Measurements from ENCODE around the gene COPB2. TPM values are rescaled to one million over a fixed set of nuclear protein-coding genes. Genes with fewer than 3 reads are reported as not detected.

Gene COPB2
- total RNA-seq, result 124 TPM
- 47.3 TPM for polyA plus RNA-seq (ENCODE audit: insufficient read depth, low read depth, low replicate concordance)
- long read RNA-seq, donor 1, transcript COPB2-201 (22 exons, 3,360 nt), result major isoform, 7 of 19 reads
- long read RNA-seq, donor 1, partial matches to known transcripts, result 10 of 19 reads
- long read RNA-seq, donor 1, other reads (novel, unspliced or antisense), result 0 of 19 reads
- long read RNA-seq, donor 2, transcript COPB2-201 (22 exons, 3,360 nt), result major isoform, 7 of 17 reads
- long read RNA-seq, donor 2, partial matches to known transcripts, result 8 of 17 reads
- long read RNA-seq, donor 2, other reads (novel, unspliced or antisense), result 0 of 17 reads
- long read RNA-seq, donor 3, transcript COPB2-201 (22 exons, 3,360 nt), result major isoform, 14 of 20 reads
- long read RNA-seq, donor 3, partial matches to known transcripts, result 0 of 20 reads
- long read RNA-seq, donor 3, other reads (novel, unspliced or antisense), result 0 of 20 reads
- long read RNA-seq, donor 4, transcript COPB2-201 (22 exons, 3,360 nt), result major isoform, 13 of 19 reads
- long read RNA-seq, donor 4, partial matches to known transcripts, result 5 of 19 reads
- long read RNA-seq, donor 4, other reads (novel, unspliced or antisense), result 0 of 19 reads
- long read RNA-seq, donor 5, partial matches to known transcripts, result 0 of 2 reads
- long read RNA-seq, donor 5, other reads (novel, unspliced or antisense), result 0 of 2 reads
- long read RNA-seq, donor 6, transcript COPB2-202 (2 exons, 680 nt), result minor isoform, 5 of 22 reads
- long read RNA-seq, donor 6, transcript COPB2-201 (22 exons, 3,360 nt), result major isoform, 7 of 22 reads
- long read RNA-seq, donor 6, partial matches to known transcripts, result 10 of 22 reads
- long read RNA-seq, donor 6, other reads (novel, unspliced or antisense), result 0 of 22 reads
- long read RNA-seq, donor 7, transcript COPB2-201 (22 exons, 3,360 nt), result major isoform, 80 of 131 reads
- long read RNA-seq, donor 7, partial matches to known transcripts, result 37 of 131 reads
- long read RNA-seq, donor 7, other reads (novel, unspliced or antisense), result 12 of 131 reads
- long read RNA-seq, donor 8, transcript COPB2-201 (22 exons, 3,360 nt), result major isoform, 6 of 16 reads
- long read RNA-seq, donor 8, partial matches to known transcripts, result 8 of 16 reads
- long read RNA-seq, donor 8, other reads (novel, unspliced or antisense), result 0 of 16 reads
- long read RNA-seq, donor 9, transcript COPB2-201 (22 exons, 3,360 nt), result major isoform, 8 of 9 reads
- long read RNA-seq, donor 9, partial matches to known transcripts, result 0 of 9 reads
- long read RNA-seq, donor 9, other reads (novel, unspliced or antisense), result 0 of 9 reads
- long read RNA-seq, donor 10, transcript COPB2-202 (2 exons, 680 nt), result minor isoform, 5 of 23 reads
- long read RNA-seq, donor 10, transcript COPB2-201 (22 exons, 3,360 nt), result major isoform, 11 of 23 reads
- long read RNA-seq, donor 10, partial matches to known transcripts, result 5 of 23 reads
- long read RNA-seq, donor 10, other reads (novel, unspliced or antisense), result 0 of 23 reads

GRCh38 chr3:139389552-139390368 is at the start of gene COPB2:
Gene COPB2 (minus strand): TSS chr3:139389647. CDS start chr3:139389550, 97 bp downstream.
- peak within 1 kb of the TSS; percentile 92 to 97 (median 94) for H3K9ac ChIP-seq (ENCODE audit: low read length in 3 of 3)
- intact Hi-C loops (cut with DNase I), result no loop called here
- peak; percentile 91 for FAIRE-seq

GRCh38 chr3:139434764-139435307 is 45.4 kb upstream of the COPB2 start:
- intact Hi-C loops (cut with DNase I), result loop anchor here (10.0 kb wide), 1 partner anchor 120 kb away; no protein-coding TSS in a partner anchor
- Histone ChIP-seq H3K27ac (ENCODE audit: low read depth in 2 of 2, low read length in 2 of 2) (no peak overlapping the region), H3K27me3 (ENCODE audit: control insufficient read depth, insufficient read depth, low read length) (no peaks in the 10 kb centered on the region), H3K9me3 (ENCODE audit: control insufficient read depth in 2 of 3, insufficient read depth in 1 of 3, low read length in 3 of 3) (no peaks in the 10 kb centered on the region), H3K4me3 (ENCODE audit: low read length in 3 of 3) (no peak overlapping the region), H3K9ac (ENCODE audit: low read length in 3 of 3) (no peak overlapping the region), H3K4me1 (ENCODE audit: control insufficient read depth in 2 of 3, insufficient read depth in 2 of 3, low read depth in 1 of 3, low read length in 3 of 3) (peaks cover 0 to 5% (median 0%) of the 10 kb centered on the region in 3 donors), H3K36me3 (ENCODE audit: control insufficient read depth in 2 of 3, insufficient read depth in 3 of 3, low read length in 3 of 3) (no peaks in the 10 kb centered on the region)
- no peak for DNase-seq
- no peak for TF ChIP-seq CTCF (IDR thresholded peaks at IDR 0.05; ENCODE audit: borderline replicate concordance, extremely low read depth, insufficient read depth)
- no peak for FAIRE-seq

More at GRCh38 chr3:139389552-139390368, at the start of gene COPB2:
- Histone ChIP-seq H3K4me3 (ENCODE audit: low read length in 3 of 3) (peak within 1 kb of the TSS; percentile 78 to 95 (median 88)), H3K9me3 (ENCODE audit: control insufficient read depth in 2 of 3, insufficient read depth in 1 of 3, low read length in 3 of 3) (no peaks in the 10 kb centered on the region), H3K27me3 (ENCODE audit: control insufficient read depth, insufficient read depth, low read length) (no peaks in the 10 kb centered on the region), H3K27ac (ENCODE audit: low read depth in 2 of 2, low read length in 2 of 2) (peak within 1 kb of the TSS; percentile 96 to 98), H3K36me3 (ENCODE audit: control insufficient read depth in 2 of 3, insufficient read depth in 3 of 3, low read length in 3 of 3) (no peaks in the 10 kb centered on the region), H3K4me1 (ENCODE audit: control insufficient read depth in 2 of 3, insufficient read depth in 2 of 3, low read depth in 1 of 3, low read length in 3 of 3) (peaks cover 0 to 4% (median 0%) of the 10 kb centered on the region in 3 donors)
- no peak for TF ChIP-seq CTCF (IDR thresholded peaks at IDR 0.05; ENCODE audit: borderline replicate concordance, extremely low read depth, insufficient read depth)
- DNase-seq, result peak; percentile 99 to 100 (median 100)
